Measurements from ENCODE around the gene SLC4A3. TPM values are rescaled to one million over a fixed set of nuclear protein-coding genes. Genes with fewer than 3 reads are reported as not detected.
A peak's percentile ranks its signal among the peaks of the same experiment; 100 is the strongest.

SLC4A3 gene, protein sequence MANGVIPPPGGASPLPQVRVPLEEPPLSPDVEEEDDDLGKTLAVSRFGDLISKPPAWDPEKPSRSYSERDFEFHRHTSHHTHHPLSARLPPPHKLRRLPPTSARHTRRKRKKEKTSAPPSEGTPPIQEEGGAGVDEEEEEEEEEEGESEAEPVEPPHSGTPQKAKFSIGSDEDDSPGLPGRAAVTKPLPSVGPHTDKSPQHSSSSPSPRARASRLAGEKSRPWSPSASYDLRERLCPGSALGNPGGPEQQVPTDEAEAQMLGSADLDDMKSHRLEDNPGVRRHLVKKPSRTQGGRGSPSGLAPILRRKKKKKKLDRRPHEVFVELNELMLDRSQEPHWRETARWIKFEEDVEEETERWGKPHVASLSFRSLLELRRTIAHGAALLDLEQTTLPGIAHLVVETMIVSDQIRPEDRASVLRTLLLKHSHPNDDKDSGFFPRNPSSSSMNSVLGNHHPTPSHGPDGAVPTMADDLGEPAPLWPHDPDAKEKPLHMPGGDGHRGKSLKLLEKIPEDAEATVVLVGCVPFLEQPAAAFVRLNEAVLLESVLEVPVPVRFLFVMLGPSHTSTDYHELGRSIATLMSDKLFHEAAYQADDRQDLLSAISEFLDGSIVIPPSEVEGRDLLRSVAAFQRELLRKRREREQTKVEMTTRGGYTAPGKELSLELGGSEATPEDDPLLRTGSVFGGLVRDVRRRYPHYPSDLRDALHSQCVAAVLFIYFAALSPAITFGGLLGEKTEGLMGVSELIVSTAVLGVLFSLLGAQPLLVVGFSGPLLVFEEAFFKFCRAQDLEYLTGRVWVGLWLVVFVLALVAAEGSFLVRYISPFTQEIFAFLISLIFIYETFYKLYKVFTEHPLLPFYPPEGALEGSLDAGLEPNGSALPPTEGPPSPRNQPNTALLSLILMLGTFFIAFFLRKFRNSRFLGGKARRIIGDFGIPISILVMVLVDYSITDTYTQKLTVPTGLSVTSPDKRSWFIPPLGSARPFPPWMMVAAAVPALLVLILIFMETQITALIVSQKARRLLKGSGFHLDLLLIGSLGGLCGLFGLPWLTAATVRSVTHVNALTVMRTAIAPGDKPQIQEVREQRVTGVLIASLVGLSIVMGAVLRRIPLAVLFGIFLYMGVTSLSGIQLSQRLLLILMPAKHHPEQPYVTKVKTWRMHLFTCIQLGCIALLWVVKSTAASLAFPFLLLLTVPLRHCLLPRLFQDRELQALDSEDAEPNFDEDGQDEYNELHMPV
- under 1 TPM; 0.47 to 0.72 TPM for total RNA-seq

DNA sequence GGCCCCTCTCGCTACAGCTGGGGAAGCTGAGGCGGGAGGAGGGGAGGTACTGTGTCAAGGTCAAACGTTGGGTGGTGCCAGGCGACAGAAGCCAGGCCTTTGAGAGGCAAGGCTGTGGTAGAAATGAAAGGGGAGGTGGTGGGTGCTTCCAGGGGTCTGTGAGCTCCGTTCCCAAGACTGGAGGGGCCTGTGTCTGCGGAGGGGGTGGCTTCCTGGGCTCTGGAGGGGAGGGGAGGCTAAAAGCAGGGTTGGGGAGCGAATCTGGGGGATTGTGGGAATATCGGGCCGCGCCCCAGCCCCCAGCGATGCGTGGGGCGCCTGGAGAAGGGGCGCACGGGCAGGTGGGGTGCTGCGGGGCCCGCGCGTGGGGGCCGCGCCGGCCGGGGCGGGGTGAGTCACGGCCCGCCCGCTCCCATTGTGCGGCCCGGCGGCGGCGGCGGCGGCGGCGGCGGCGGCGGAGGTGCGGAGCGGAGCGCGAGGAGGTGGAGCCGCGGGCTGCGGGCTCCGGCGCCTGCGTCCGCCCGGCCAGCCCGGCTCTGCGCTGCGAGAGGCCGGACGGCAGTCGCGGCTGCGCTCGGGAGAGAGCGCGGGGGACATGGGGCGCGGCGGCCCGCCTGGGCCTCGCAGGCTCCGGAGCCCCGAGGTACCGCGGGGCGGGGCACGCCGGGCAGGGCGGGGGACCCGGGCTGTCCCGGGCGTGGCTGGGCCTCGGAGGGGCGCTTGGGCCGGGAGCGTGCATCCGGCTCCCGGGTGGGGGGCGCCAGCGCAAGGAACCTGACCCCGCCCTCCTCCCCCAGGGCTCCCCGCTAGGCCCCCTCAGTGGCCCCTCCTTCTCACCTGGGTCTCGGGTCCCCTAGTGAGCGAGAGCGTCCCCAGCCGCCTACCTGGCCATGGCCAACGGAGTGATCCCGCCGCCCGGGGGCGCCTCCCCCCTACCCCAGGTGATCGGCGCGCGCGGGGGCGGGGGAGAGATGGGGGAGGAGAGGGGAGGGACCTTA is at the start of gene SLC4A3:
Gene SLC4A3 (plus strand): TSS at position 528 of the 998 bp plus-strand sequence. CDS start 363 bp downstream, at position 891.
- no peak for DNase-seq
- Histone ChIP-seq H3K27ac (no peak within 1 kb of the TSS), H3K4me3 (peak within 1 kb of the TSS; percentile 33)

DNA sequence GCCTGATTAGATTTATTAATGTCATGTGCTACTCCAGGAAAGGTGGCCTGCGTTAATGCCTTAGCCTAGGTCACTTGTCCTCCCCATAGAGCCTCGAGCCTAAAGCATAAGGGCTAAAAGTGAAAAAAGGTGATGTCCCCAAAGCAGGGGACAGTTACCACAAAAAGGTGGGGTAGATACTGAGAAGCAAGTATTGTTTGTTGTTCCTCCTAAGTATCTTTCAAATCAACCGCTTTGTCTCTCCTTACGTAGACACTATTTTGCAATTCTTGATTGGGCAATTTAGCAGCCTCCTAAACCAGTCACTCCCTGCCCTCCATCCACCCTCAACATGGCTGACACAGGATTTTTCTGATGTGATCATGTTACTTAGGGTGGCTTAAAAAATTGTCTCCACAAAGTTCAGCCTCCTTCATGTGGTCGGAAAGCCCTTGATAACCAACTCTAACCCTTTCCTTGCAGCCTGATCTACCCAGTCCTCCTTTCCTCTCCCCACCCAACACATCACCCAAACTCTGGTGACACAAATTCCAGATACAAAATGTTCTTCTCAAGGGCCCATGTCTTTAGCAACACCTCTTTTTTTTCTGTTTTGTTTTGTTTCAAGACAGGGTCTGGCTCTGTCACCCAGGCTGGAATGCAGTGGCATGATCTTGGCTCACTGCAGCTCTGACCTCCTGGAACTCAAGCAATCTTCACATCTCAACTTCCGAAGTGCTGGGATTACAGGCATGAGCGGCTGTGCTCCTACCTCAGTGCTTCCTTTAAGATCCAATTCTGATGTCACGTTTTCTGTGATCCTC is 48.4 kb upstream of the SLC4A3 start:
- Histone ChIP-seq H3K9me3 (no peaks in the 10 kb centered on the region), H3K9ac (ENCODE audit: low read depth in 2 of 2, low read length in 2 of 2) (no peak overlapping the region), H3K27me3 (no peaks in the 10 kb centered on the region), H3K4me3 (no peak overlapping the region), H3K4me1 (no peaks in the 10 kb centered on the region), H3K36me3 (no peaks in the 10 kb centered on the region), H3K27ac (no peak overlapping the region)
- TF ChIP-seq, protein P1, sequence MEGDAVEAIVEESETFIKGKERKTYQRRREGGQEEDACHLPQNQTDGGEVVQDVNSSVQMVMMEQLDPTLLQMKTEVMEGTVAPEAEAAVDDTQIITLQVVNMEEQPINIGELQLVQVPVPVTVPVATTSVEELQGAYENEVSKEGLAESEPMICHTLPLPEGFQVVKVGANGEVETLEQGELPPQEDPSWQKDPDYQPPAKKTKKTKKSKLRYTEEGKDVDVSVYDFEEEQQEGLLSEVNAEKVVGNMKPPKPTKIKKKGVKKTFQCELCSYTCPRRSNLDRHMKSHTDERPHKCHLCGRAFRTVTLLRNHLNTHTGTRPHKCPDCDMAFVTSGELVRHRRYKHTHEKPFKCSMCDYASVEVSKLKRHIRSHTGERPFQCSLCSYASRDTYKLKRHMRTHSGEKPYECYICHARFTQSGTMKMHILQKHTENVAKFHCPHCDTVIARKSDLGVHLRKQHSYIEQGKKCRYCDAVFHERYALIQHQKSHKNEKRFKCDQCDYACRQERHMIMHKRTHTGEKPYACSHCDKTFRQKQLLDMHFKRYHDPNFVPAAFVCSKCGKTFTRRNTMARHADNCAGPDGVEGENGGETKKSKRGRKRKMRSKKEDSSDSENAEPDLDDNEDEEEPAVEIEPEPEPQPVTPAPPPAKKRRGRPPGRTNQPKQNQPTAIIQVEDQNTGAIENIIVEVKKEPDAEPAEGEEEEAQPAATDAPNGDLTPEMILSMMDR (IDR thresholded peaks at IDR 0.05), result no peak
- intact Hi-C loops (cut with DNase I), result no loop called here
- DNase-seq, result no peak

More for the DNA sequence above, at the start of gene SLC4A3:
- no peaks in the 10 kb centered on the region for H3K9me3 ChIP-seq
- intact Hi-C loops (cut with DNase I), result no loop called here
- H3K9ac ChIP-seq (ENCODE audit: low read depth in 2 of 2, low read length in 2 of 2), result peak within 1 kb of the TSS in 1 of 2 donors; percentile 24
- peaks cover 4% of the 10 kb centered on the region for H3K4me1 ChIP-seq
- H3K36me3 ChIP-seq, result no peaks in the 10 kb centered on the region
- H3K27me3 ChIP-seq, result no peaks in the 10 kb centered on the region
- TF ChIP-seq, protein P1 (IDR thresholded peaks at IDR 0.05), result no peak

DNA sequence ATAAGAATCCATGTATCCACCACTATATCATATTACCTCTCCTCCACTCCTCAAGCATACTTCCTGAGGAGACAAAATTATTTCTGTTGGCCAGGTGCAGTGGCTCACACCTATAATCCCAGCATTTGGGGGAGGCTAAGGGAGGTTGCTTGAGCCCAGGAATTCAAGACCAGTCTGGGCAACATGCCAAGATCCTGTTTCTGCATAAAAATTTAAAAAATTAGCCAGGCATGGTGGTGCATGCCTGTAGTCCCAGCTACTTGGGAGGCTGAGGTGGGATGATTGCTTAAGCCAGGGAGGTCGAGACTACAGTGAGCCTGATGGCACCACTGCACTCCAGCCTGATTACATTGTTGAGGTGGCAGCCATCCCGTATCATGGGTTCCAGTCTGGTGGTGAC is 46.1 kb upstream of the SLC4A3 start:
- H3K27me3 ChIP-seq, result no peaks in the 10 kb centered on the region
- H3K9me3 ChIP-seq, result no peaks in the 10 kb centered on the region
- intact Hi-C loops (cut with DNase I), result no loop called here
- no peak overlapping the region for H3K9ac ChIP-seq (ENCODE audit: low read depth in 2 of 2, low read length in 2 of 2)
- no peaks in the 10 kb centered on the region for H3K36me3 ChIP-seq
- H3K27ac ChIP-seq, result no peak overlapping the region
- TF ChIP-seq, protein P1 (IDR thresholded peaks at IDR 0.05), result no peak
- H3K4me3 ChIP-seq, result no peak overlapping the region
- no peak for DNase-seq
- no peaks in the 10 kb centered on the region for H3K4me1 ChIP-seq

DNA sequence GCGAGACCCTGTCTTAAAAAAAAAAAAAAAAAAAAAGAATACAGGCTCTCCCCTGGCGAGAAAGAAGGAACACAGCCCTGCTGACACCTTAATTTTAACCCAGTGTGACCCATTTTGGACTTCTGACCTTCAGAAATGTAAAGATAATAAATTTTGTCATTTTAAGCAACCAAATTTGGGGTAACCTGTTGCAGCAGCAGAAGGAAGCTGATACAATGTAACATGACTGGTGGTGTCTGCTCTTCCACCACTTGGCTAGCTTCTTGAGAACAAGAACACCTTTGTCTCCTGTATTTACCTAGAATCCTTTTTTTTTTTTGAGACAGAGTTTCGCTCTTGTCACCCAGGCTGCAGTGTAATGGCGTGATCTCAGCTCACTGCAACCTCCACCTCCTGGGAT is 36.3 kb upstream of the SLC4A3 start:
- Histone ChIP-seq H3K9me3 (no peaks in the 10 kb centered on the region), H3K4me3 (no peak overlapping the region), H3K36me3 (no peaks in the 10 kb centered on the region), H3K9ac (ENCODE audit: low read depth in 2 of 2, low read length in 2 of 2) (no peak overlapping the region), H3K27me3 (no peaks in the 10 kb centered on the region), H3K27ac (no peak overlapping the region), H3K4me1 (no peaks in the 10 kb centered on the region)
- intact Hi-C loops (cut with DNase I), result no loop called here
- TF ChIP-seq, protein P1 (IDR thresholded peaks at IDR 0.05), result no peak
- DNase-seq, result no peak

All from colonic mucosa (tissue), 4 donors.